Measurements from ENCODE around the gene MLH1.
A peak's percentile ranks its signal among the peaks of the same experiment; 100 is the strongest.
"Not testable (repeated sequence)": the region's sequence is repeated elsewhere in the genome, so short reads cannot be mapped to it uniquely, and the experiment has no call there.

The MLH1 gene

GRCh38 chr3:36993326-36994283 lies at the start of gene MLH1:
MLH1 (plus strand) TSS chr3:36993518; CDS start chr3:36993548, 30 bp downstream.
- no peak for DNase-seq

- DNase-seq: no peak
Observed at GRCh38 chr3:36943601-36944000, 49.7 kb upstream of the MLH1 start.

- peak; percentile 25 to 48 for DNase-seq
Observed at GRCh38 chr3:36944012-36944640, 49.2 kb upstream of the MLH1 start.

GRCh38 chr3:36944641-36945270 lies 48.6 kb upstream of the MLH1 start, which contains the start of gene TRANK1:
TRANK1 (minus strand) TSS chr3:36945054; CDS start chr3:36944809, 245 bp downstream.
- peak in 1 of 2 experiments; percentile 22 for DNase-seq

DNA sequence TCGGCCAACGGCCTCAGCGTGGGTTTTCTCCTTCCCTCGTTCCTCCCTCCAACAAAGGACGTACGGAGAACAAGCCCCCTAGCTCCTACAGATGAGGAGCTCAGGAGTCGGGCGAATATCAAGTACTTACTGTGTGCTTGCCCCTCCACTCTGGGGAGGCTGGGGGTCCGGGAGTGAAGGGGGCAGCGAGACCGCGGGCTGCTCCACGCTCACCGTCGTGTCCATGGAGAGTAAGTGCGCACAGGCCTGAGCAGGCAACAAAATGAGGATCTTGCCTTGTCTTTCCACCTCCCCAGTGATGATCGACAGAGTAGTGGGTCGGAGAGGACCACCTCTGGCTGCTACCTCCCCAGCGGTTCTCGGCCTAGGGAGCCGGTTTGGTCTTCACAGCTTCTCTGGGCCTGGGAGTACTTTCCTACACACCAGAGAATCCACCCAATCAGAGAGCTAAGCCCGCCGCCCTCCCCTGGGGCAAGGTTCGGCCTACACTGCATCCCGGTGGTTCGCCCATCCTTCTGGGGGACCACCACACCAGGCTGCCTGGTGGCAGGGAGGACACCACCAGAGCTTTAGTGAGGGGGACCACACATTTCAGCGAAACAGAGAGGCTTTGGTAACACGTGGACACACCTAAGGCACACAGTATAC lies 47.9 kb upstream of the MLH1 start:
- DNase-seq: no peak

GRCh38 chr3:36947814-36948213 lies 45.5 kb upstream of the MLH1 start:
- not testable (repeated sequence) for DNase-seq

DNA sequence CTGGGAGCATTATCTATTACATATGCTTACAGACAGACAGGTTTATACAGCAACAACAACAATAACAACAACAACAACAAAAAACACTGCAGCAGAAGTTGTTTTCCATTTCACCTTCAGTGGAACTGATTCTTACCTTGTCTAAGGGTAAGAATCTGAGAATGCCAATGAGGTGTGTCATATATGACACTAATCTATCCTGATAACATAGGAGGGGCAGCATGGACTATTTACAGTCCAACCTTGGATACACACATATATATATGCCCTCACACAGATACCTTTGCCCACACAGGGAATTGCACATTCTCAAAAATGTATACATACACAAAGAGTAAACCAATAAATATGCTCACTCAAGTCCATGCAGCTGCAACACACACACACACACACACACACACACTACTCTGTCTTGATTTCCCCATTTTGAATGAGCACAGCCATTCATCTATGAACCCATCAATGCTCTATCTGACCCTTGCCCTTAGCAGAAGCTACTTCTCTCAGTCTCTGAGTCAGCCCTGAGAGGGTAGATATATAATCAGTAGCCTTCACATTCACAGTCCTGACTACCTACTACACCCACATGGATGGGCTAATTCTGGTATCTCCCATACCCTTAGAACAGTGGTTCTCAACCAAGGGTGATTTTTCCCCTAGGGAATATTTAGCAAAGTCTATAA lies 38.7 kb upstream of the MLH1 start:
- no peak for DNase-seq

DNA sequence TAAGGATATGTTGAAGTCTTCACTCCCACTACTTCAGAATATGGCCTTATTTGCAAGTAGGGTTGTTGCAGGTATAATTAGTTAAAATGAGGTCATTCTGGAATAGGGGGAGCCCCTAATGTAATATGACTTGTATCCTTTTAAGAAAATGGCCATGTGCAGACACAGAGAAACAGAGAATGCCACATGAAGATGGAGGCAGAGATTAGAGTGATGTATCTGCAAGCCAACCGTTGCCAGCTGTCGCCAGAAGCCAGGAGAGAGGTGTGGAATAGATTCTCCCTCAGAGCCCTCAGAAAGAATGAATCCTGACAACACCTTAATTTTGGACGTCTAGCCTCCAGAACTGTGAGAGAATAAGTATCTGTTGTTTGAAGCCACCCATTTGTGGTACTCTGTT lies 37.2 kb upstream of the MLH1 start:
- DNase-seq: no peak

GRCh38 chr3:36957063-36957462 lies 36.3 kb upstream of the MLH1 start:
- no peak for DNase-seq

DNA sequence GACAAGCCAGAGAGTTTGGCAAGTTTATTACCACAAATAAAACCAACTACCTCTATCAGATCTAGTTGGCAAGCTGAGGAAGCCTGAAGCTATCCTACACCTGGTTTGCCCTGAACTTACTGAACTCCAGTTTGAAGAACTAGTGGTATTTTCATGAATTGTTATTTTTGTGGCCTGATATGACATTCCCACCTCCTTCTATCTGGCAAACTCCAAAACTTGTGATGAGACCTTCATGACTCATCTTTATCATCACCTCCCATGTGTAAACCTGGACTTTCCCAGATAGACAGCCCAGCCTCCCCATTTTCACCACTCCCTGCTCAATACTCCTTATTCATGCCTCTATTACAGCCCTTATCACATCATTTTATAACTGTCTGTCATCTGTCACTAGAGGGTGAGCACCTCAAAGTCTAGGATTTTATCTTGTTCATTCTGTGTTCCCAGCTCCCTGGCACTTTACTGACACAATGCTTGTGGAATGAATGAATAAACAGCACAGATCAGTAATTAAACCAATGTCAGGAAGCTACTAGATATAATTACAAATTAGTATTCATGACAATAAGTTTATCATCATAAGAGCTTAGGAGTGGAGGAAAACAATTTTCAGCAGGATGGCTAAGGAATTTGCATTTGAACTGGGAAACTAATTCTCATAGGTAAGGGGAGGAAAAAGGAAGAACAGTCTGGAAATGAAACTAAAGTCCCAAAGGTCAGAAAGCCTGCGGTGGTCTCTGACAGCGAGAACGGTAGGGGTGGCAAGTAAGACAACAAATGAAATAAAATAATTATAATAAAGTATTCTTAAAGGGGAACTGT lies 35.2 kb upstream of the MLH1 start:
- DNase-seq: no peak

GRCh38 chr3:36959821-36960220 lies 33.5 kb upstream of the MLH1 start:
- DNase-seq: no peak

GRCh38 chr3:36960502-36960901 lies 32.8 kb upstream of the MLH1 start:
- no peak for DNase-seq

- not testable (repeated sequence) for DNase-seq
Observed at GRCh38 chr3:36963008-36963407, 30.3 kb upstream of the MLH1 start.

- no peak for DNase-seq
Observed at GRCh38 chr3:36964331-36964730, 29.0 kb upstream of the MLH1 start.

DNA sequence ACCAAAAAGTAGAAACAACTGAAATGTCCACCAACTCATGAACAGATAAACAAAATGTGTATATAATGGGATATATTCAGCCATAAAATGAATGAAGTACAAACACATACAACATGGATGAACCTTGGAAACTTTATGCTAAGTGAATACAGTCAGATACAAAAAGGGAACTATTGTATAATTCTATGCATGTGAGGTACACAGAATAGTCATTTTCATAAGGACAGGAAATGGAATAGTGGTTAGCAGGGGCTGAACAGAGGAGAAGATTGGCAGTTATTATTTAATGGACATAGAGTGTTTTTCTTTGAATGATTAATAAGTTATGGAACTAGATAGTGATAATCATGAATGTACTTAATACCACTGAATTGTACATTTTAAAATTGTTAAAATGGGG lies 28.5 kb upstream of the MLH1 start:
- DNase-seq: no peak

- DNase-seq: no peak
Observed at GRCh38 chr3:36965440-36965839, 27.9 kb upstream of the MLH1 start.

DNA sequence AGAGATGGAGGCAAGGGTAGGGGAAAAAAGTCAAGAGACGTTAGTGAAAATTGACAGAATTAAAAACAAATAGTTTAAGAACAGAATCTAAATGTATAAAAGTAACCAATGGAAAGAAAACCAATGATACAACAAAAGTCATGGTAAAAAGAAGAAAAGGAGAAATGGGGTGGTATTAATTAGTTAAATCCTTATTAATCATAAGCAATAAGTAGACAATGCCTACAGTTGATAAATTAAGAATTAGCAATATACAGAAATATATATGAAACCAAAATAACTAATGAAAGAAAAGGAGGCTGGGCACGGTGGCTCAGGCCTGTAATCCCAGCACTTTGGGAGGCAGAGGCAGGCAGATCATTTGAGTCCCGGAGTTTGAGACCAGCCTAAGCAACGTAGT lies 24.2 kb upstream of the MLH1 start:
- no peak for DNase-seq

DNA sequence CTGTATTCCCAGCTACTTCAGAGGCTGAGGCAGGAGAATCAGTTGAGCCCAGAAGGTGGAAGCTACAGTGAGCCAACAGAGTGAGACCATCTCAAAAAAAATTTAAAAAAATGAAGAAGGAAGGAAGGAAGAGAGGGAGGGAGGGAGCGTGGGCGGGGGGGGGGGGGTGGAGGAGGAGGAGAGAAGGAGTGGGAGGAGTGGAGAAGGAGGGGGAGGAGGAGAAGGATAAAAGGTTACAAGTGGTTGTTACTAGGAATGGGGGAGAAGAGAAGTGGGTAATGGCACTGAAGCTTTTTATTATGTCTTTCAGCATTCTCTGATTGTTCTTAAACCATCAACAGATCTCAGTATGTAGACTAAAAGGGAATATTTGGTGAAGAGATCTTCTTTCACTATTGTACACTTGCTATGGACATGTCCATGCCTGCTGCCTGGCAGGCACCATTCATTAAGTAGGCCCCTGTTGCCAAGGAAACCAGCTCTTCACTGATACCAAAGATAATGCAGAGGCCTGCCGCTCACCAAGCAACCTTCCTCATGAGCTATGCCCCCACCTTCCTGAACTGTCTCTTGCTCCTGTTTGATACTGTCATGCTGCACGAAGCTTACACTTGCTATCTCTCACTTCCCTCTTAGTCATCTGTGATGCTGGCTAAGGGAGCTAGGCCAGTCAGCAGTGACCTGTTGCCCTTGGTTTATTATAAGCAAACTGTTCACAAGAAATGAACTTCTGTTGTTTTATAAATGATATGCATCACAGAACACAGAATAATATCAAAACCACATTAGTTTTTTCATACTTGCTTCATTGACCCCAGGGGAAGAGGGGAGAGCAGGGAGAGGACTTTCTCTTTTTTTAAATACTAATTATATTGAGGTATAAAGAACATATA lies 23.5 kb upstream of the MLH1 start:
- peak; percentile 77 to 92 for DNase-seq

DNA sequence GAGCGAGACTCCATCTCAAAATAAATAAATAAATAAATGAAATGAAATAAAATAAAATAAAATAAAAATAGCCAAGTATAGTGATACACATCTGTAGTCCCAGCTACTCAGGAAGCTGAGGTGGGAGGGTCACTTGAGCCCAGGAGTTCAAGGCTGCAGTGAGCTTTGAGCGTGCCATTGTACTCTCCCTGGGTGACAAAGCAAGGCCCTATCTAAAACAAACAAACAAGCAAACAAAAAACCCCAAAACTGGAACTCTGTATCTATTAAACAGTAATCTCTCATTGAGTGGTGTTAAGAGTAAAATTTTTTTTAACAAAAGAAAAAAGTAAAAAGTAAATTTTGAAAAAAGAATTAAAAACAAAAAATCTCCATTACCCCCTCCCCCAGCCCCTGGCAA lies 21.2 kb upstream of the MLH1 start:
- DNase-seq: no peak

- DNase-seq: no peak
Observed at GRCh38 chr3:36973139-36973538, 20.2 kb upstream of the MLH1 start.

Measured in NCI-H524 (cell line).